Lower lobe of right lung (tissue), 2 donors: Measurements from ENCODE around the gene SMYD3. TPM values are rescaled to one million over a fixed set of nuclear protein-coding genes. Genes with fewer than 3 reads are reported as not detected.

Experiments
- ATAC-seq, 2 donors: fragments of 200-7000 bp; cut with Tn5 transposase; one replicate each; pipeline ENCODE4 v1.9.1; 2020 to 2022; ENCODE audit warnings: mild to moderate bottlenecking in 2 of 2, moderate library complexity in 2 of 2
- DNase-seq: peaks from one replicate; pipeline ENCODE4 v3.0.0-alpha.2; 2020
- H3K27ac ChIP-seq: fragments of 200-600 bp; one replicate; pipeline ENCODE4 v1.8.0; 2022
- H3K27me3 ChIP-seq: fragments of 200-600 bp; one replicate; pipeline ENCODE4 v1.8.0; 2022; ENCODE audit warnings: low read depth
- H3K36me3 ChIP-seq: fragments of 200-600 bp; one replicate; pipeline ENCODE4 v1.8.0; 2022; ENCODE audit warnings: mild to moderate bottlenecking
- H3K4me1 ChIP-seq: fragments of 200-600 bp; one replicate; pipeline ENCODE4 v1.8.0; 2022
- H3K4me3 ChIP-seq: fragments of 200-600 bp; one replicate; pipeline ENCODE4 v1.8.0; 2022; ENCODE audit warnings: mild to moderate bottlenecking
- H3K9me3 ChIP-seq: fragments of 200-600 bp; one replicate; pipeline ENCODE4 v1.8.0; 2022
- CTCF ChIP-seq: fragments of 200-600 bp; IDR thresholded peaks from one replicate; pipeline ENCODE4 v1.8.0; 2022; ENCODE audit warnings: antibody characterized with exemption, mild to moderate bottlenecking
- intact Hi-C: fragments of 100-400 bp; cut with DNase I; formaldehyde crosslinking; loops from one replicate; pipeline ENCODE4 v1.11.0; 2022
- total RNA-seq: library from RNA; stranded (reverse); fragmentation: NEBNext Ultra II Directional; extraction: Animal tissue kit (Norgen Biotek cat#: 25700); gene quantifications from one replicate; pipeline ENCODE4 v1.2.1, GENCODE V29; 2021
- donor health status: DM: no; HTN: yes; CAD: no; lungs with severe emphysema.

SMYD3 gene
- total RNA-seq, 1 donor from 2014 or later: 20.5 TPM

- Histone ChIP-seq H3K4me3 (no peak overlapping the region), H3K4me1 (no peaks in the 10 kb centered on the region), H3K36me3 (no peaks in the 10 kb centered on the region), H3K27me3 (no peaks in the 10 kb centered on the region), H3K27ac (no peak overlapping the region), H3K9me3 (no peaks in the 10 kb centered on the region)
- ATAC-seq (no peak), DNase-seq (no peak)
- intact Hi-C loops: no loop called here
- no peak for TF ChIP-seq CTCF
These were observed 467.5 kb downstream of the SMYD3 start for GRCh38 chr1:246039584-246039983.

GRCh38 chr1:246037832-246038231 is 469.2 kb downstream of the SMYD3 start:
- no peak for DNase-seq
- ATAC-seq: no peak

GRCh38 chr1:246036175-246036574 is 470.9 kb downstream of the SMYD3 start:
- no peaks in the 10 kb centered on the region for H3K9me3 ChIP-seq
- H3K4me3 ChIP-seq: no peak overlapping the region
- ATAC-seq: no peak
- no peak for TF ChIP-seq CTCF
- DNase-seq: no peak
- no peaks in the 10 kb centered on the region for H3K36me3 ChIP-seq
- intact Hi-C loops: no loop called here
- no peaks in the 10 kb centered on the region for H3K27me3 ChIP-seq
- no peaks in the 10 kb centered on the region for H3K4me1 ChIP-seq
- no peak overlapping the region for H3K27ac ChIP-seq

More at GRCh38 chr1:246037832-246038231, 469.2 kb downstream of the SMYD3 start:
- no peaks in the 10 kb centered on the region for H3K36me3 ChIP-seq
- H3K4me1 ChIP-seq: no peaks in the 10 kb centered on the region
- H3K9me3 ChIP-seq: no peaks in the 10 kb centered on the region
- intact Hi-C loops: no loop called here
- no peak for TF ChIP-seq CTCF
- H3K4me3 ChIP-seq: no peak overlapping the region
- no peak overlapping the region for H3K27ac ChIP-seq
- no peaks in the 10 kb centered on the region for H3K27me3 ChIP-seq

GRCh38 chr1:246035060-246035541 is 472.0 kb downstream of the SMYD3 start:
- Histone ChIP-seq H3K9me3 (no peaks in the 10 kb centered on the region), H3K27me3 (no peaks in the 10 kb centered on the region), H3K27ac (no peak overlapping the region), H3K4me3 (peak overlapping the region; percentile 16), H3K4me1 (no peaks in the 10 kb centered on the region), H3K36me3 (no peaks in the 10 kb centered on the region)
- ATAC-seq (no peak), DNase-seq (no peak)
- intact Hi-C loops: no loop called here
- no peak for TF ChIP-seq CTCF

GRCh38 chr1:246034630-246035029 is 472.4 kb downstream of the SMYD3 start:
- no peaks in the 10 kb centered on the region for H3K27me3 ChIP-seq
- intact Hi-C loops: no loop called here
- H3K4me3 ChIP-seq: no peak overlapping the region
- no peak for ATAC-seq
- DNase-seq: no peak
- H3K4me1 ChIP-seq: no peaks in the 10 kb centered on the region
- no peak overlapping the region for H3K27ac ChIP-seq
- H3K36me3 ChIP-seq: no peaks in the 10 kb centered on the region
- H3K9me3 ChIP-seq: no peaks in the 10 kb centered on the region
- TF ChIP-seq CTCF: no peak

- Histone ChIP-seq H3K27ac (no peak overlapping the region), H3K27me3 (no peaks in the 10 kb centered on the region), H3K9me3 (no peaks in the 10 kb centered on the region), H3K4me3 (no peak overlapping the region), H3K36me3 (no peaks in the 10 kb centered on the region), H3K4me1 (no peaks in the 10 kb centered on the region)
- DNase-seq (no peak), ATAC-seq (no peak)
- intact Hi-C loops: no loop called here
- no peak for TF ChIP-seq CTCF
These were observed 474.1 kb downstream of the SMYD3 start for GRCh38 chr1:246032984-246033383.
